Measurements from ENCODE around the gene FTCDNL1. TPM values are rescaled to one million over a fixed set of nuclear protein-coding genes. Genes with fewer than 3 reads are reported as not detected.

Gene FTCDNL1
- total and polyA plus RNA-seq, 2 of the 13 experiments (the other 11 are each of a cell fraction or from before 2014, with no cell fraction given) = 0.98 to 1.4 TPM

GRCh38 chr2:199765646-199766045 lies 85.3 kb downstream of the FTCDNL1 start:
- CTCF ChIA-PET (ENCODE audit: low intra/inter-chr PET ratio, low total read pairs) = no interaction called here
- WGBS (ENCODE audit: low lambda C conversion rate) = 87% methylated on average over 5 of the region's 5 CpGs
- TF ChIP-seq ZNF350 (CRISPR knock-in tag; IDR thresholded peaks at IDR 0.05; ENCODE audit: borderline replicate concordance, low read depth) (no peak), KDM4B (CRISPR knock-in tag; IDR thresholded peaks at IDR 0.05) (no peak), ZNF331 (CRISPR knock-in tag; IDR thresholded peaks at IDR 0.05) (no peak), ZNF687 (CRISPR knock-in tag; IDR thresholded peaks at IDR 0.05) (no peak), BATF2 (CRISPR knock-in tag; IDR thresholded peaks at IDR 0.05) (no peak), ZNF563 (CRISPR knock-in tag; IDR thresholded peaks at IDR 0.05) (no peak), TCF12 (IDR thresholded peaks at IDR 0.05) (no peak), TCF12 (CRISPR knock-in tag; IDR thresholded peaks at IDR 0.05) (no peak), ZNF225 (CRISPR knock-in tag; IDR thresholded peaks at IDR 0.05) (no peak), GPN1 (CRISPR knock-in tag; IDR thresholded peaks at IDR 0.05; ENCODE audit: borderline replicate concordance) (no peak), ZNF777 (CRISPR knock-in tag; IDR thresholded peaks at IDR 0.05) (no peak), ZBTB46 (CRISPR knock-in tag; IDR thresholded peaks at IDR 0.05; ENCODE audit: borderline replicate concordance) (no peak), MBD4 (IDR thresholded peaks at IDR 0.05; ENCODE audit: borderline replicate concordance, low read length) (no peak), ZEB1 (IDR thresholded peaks at IDR 0.05; ENCODE audit: insufficient replicate concordance, low read depth) (no peak), YEATS4 (CRISPR knock-in tag; IDR thresholded peaks at IDR 0.05; ENCODE audit: borderline replicate concordance) (no peak), ZNF740 (CRISPR knock-in tag; IDR thresholded peaks at IDR 0.05) (no peak), ZNF781 (CRISPR knock-in tag; IDR thresholded peaks at IDR 0.05; ENCODE audit: borderline replicate concordance, not compliant biosample characterization) (no peak), MZF1 (CRISPR knock-in tag; IDR thresholded peaks at IDR 0.05; ENCODE audit: borderline replicate concordance) (no peak), FOXA1 (IDR thresholded peaks at IDR 0.05) (no peak), FOXA1 (CRISPR knock-in tag; IDR thresholded peaks at IDR 0.05) (no peak)

More at GRCh38 chr2:199765646-199766045, 85.3 kb downstream of the FTCDNL1 start:
- FAIRE-seq (no peak), ATAC-seq (no peak), DNase-seq (ENCODE audit: low spot score) (no peak)
- no peak overlapping the region for H3K4me2 ChIP-seq (ENCODE audit: low read depth, low read length)
- H3K27ac ChIP-seq (ENCODE audit: extremely low read length, insufficient read depth, low read length) = no peak overlapping the region
- H3K4me1 ChIP-seq (ENCODE audit: insufficient read depth, low read length) = peaks cover 14% of the 10 kb centered on the region
- POLR2A ChIA-PET = no interaction called here
- no peaks in the 10 kb centered on the region; a peak in 1 of 5 replicates for H3K27me3 ChIP-seq (ENCODE audit: control insufficient read depth in 1 of 2, insufficient read depth in 2 of 2, low read length in 2 of 2)
- H2AFZ ChIP-seq (ENCODE audit: low read length) = no peak overlapping the region
- intact Hi-C loops (cut with micrococcal nuclease; ENCODE audit: unreplicated experiment) (no loop called here), in situ Hi-C loops (cut with HindIII; ENCODE audit: extremely low pct_ligation_motif_present, low pct_unique_long_range_greater_than_20kb) (no loop called here)
- no TSS peak for BruUV-seq (replicated peaks)
- H4K20me1 ChIP-seq (ENCODE audit: insufficient read depth, low read length) = no peaks in the 10 kb centered on the region
- H3K9ac ChIP-seq (ENCODE audit: insufficient read depth, low read depth, low read length) = no peak overlapping the region
- no peaks in the 10 kb centered on the region for H3K9me3 ChIP-seq (ENCODE audit: low read length)
- no peak overlapping the region for H3K4me3 ChIP-seq (replicated peaks in 1 of 3; ENCODE audit: insufficient read depth in 1 of 3, low read depth in 2 of 3, low read length in 3 of 3)
- no peaks in the 10 kb centered on the region for H3K36me3 ChIP-seq (replicated peaks in 1 of 2; ENCODE audit: control insufficient read depth in 1 of 2, insufficient read depth in 2 of 2, low read length in 2 of 2)
- no peaks in the 10 kb centered on the region for H3K79me2 ChIP-seq (ENCODE audit: insufficient read depth, low read length)
